Heart right ventricle (tissue), 16 donors: ENCODE data around the gene PIWIL4. TPM values are rescaled to one million over a fixed set of nuclear protein-coding genes. Genes with fewer than 3 reads are reported as not detected.

ENCODE experiments used
- ATAC-seq, 8 donors: fragments of 200-7000 bp; cut with Tn5 transposase; one replicate each; pipeline ENCODE4 v1.9.1; 2020; ENCODE audit warnings: mild to moderate bottlenecking in 8 of 8, moderate library complexity in 8 of 8, moderate number of reproducible peaks in 1 of 8
- DNase-seq, 2 donors: peaks; one replicate each; pipeline ENCODE4 v3.0.0-alpha.2; 2020
- H3K27ac ChIP-seq, 10 donors: fragments of 200-600 bp; sonication (generic) in 2 of 10; one replicate each; pipeline versions ENCODE4 v1.5.0 to v1.8.0; 2020 to 2022; ENCODE audit warnings: mild to moderate bottlenecking in 3 of 10
- H3K27me3 ChIP-seq, 7 donors: fragments of 200-600 bp; one replicate each; pipeline ENCODE4 v1.8.0; 2021 to 2022; ENCODE audit warnings: mild to moderate bottlenecking in 2 of 7
- H3K36me3 ChIP-seq, 9 donors: fragments of 200-600 bp; sonication (generic) in 1 of 9; one replicate each; pipeline versions ENCODE4 v1.5.0 to v1.8.0; 2020 to 2022; ENCODE audit warnings: mild to moderate bottlenecking in 2 of 9
- H3K4me1 ChIP-seq, 9 donors: fragments of 200-600 bp; sonication (generic) in 1 of 9; one replicate each; pipeline versions ENCODE4 v1.5.0 to v1.8.0; 2020 to 2022; ENCODE audit warnings: mild to moderate bottlenecking in 4 of 9
- H3K4me3 ChIP-seq, 10 donors: fragments of 200-600 bp; sonication (generic) in 2 of 10; one replicate each; pipeline versions ENCODE4 v1.5.0 to v1.8.0; 2020 to 2022; ENCODE audit warnings: mild to moderate bottlenecking in 7 of 10, moderate library complexity in 2 of 10
- H3K9me3 ChIP-seq, 11 donors: fragments of 200-600 bp in 10 of 11; sonication (generic) in 2 of 11; one replicate each; pipeline versions ENCODE4 v1.5.0 to v1.8.0; 2013 to 2022; ENCODE audit warnings: mild to moderate bottlenecking in 2 of 11, control low read depth in 1 of 11, moderate library complexity in 1 of 11
- WGBS, 2 donors: extraction: QIAGEN DNeasy Blood & Tissue Kit; methylation state at CpG; one replicate each; pipeline ENCODE4 v1.1.7; 2013; ENCODE audit warnings: inconsistent platforms in 1 of 2; 5-methylcytosine and 5-hydroxymethylcytosine counted together
- intact Hi-C, 10 donors: fragments of 100-400 bp; cut with DNase I; formaldehyde crosslinking; loops; one replicate each; pipeline versions ENCODE4 v1.11.1 to v1.14.2; 2022
- polyA plus RNA-seq, 2 donors: library from polyadenylated mRNA; stranded (reverse); fragments of 200-250 nt; gene quantifications; one replicate each; pipeline ENCODE4 v1.2.3, GENCODE V29; 2013
- total RNA-seq, 10 donors: library from RNA; stranded (reverse); fragmentation: NEBNext Ultra II Directional in 3 of 10; extraction: Animal tissue kit (Norgen Biotek cat#: 25700) in 3 of 10; gene quantifications; one replicate each; pipeline versions ENCODE4 v1.2.1 to v1.2.4, GENCODE V29; 2021 to 2023
- TF ChIP-seq, protein P1 (sequence below), 9 donors: fragments of 200-600 bp; sonication (generic) in 2 of 9; IDR thresholded peaks; one replicate each; pipeline versions ENCODE4 v1.5.0 to v1.8.0; 2021 to 2022; ENCODE audit warnings: antibody characterized with exemption in 9 of 9, mild to moderate bottlenecking in 5 of 9, moderate library complexity in 1 of 9
- donor health status: Arrhythmogenic right ventricular cardiomyopathy.
- donor health status: ischemic (EF 13 %, LVEDD 7.1; RV severe dilation, severe dysfunction).
- donor health status: healthy with polysubstance abuse.
- donor health status: DM: no; HTN: yes; CAD: no.
- donor health status: DM: no; HTN: no; CAD: no.
- donor health status: ischemic (EF 25% LVEDD 6.9; RV normal size, moderate dysfunction).
- donor health status: ischemic (EF 25% LVEDD 5.7; RV mildly dilated, moderate dysfunction).
- donor health status: healthy.
- donor health status: DM: yes; HTN: yes; CAD: no.
- donor health status: Ischemic cardiomyopathy.
- donor health status: ischemic (EF 35%, LVEDD 5.7; RV mildly dilated, moderate dysfunction).
- donor health status: nonischemic (EF 11% LVEDD 7.7; RV severe dilation, severe dysfunction).
- donor health status: DM: yes; HTN: yes; CAD: no.
- donor health status: PGD.
- donor health status: ischemic (EF 29% LVEDD 5.4; RV normal size, mild dysfunction).
- donor health status: nonischemic (EF 23%, LVEDD 6.1; RV moderate dilation, normal function).

The PIWIL4 gene
- total and polyA plus RNA-seq, 12 donors: 0.37 to 2.6 (median 1.3) TPM

GRCh38 chr11:94586546-94586945 is 19.4 kb downstream of the PIWIL4 start:
- H3K27ac ChIP-seq: no peak overlapping the region
- no peak overlapping the region for H3K4me3 ChIP-seq
- DNase-seq (no peak), ATAC-seq (no peak)
- no peaks in the 10 kb centered on the region for H3K27me3 ChIP-seq
- peaks cover 0 to 26% (median 0%) of the 10 kb centered on the region in 9 donors for H3K4me1 ChIP-seq
- TF ChIP-seq, protein P1, sequence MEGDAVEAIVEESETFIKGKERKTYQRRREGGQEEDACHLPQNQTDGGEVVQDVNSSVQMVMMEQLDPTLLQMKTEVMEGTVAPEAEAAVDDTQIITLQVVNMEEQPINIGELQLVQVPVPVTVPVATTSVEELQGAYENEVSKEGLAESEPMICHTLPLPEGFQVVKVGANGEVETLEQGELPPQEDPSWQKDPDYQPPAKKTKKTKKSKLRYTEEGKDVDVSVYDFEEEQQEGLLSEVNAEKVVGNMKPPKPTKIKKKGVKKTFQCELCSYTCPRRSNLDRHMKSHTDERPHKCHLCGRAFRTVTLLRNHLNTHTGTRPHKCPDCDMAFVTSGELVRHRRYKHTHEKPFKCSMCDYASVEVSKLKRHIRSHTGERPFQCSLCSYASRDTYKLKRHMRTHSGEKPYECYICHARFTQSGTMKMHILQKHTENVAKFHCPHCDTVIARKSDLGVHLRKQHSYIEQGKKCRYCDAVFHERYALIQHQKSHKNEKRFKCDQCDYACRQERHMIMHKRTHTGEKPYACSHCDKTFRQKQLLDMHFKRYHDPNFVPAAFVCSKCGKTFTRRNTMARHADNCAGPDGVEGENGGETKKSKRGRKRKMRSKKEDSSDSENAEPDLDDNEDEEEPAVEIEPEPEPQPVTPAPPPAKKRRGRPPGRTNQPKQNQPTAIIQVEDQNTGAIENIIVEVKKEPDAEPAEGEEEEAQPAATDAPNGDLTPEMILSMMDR (IDR thresholded peaks at IDR 0.05): no peak
- H3K36me3 ChIP-seq: peaks cover 0 to 30% (median 0%) of the 10 kb centered on the region in 9 donors
- intact Hi-C loops: no loop called here
- 73 to 75% methylated on average over 5 of the region's 5 CpGs for WGBS, 2 donors
- no peaks in the 10 kb centered on the region for H3K9me3 ChIP-seq

- 76 to 78% methylated on average over 5 of the region's 5 CpGs for WGBS, 2 donors
- H3K36me3 ChIP-seq: peaks cover 0 to 34% (median 0%) of the 10 kb centered on the region in 9 donors
- intact Hi-C loops: no loop called here
- no peak for DNase-seq
- TF ChIP-seq, protein P1 (IDR thresholded peaks at IDR 0.05): no peak
- ATAC-seq: no peak
- no peaks in the 10 kb centered on the region for H3K9me3 ChIP-seq
- H3K4me3 ChIP-seq: no peak overlapping the region
- no peaks in the 10 kb centered on the region for H3K27me3 ChIP-seq
- peaks cover 0 to 23% (median 0%) of the 10 kb centered on the region in 9 donors for H3K4me1 ChIP-seq
- H3K27ac ChIP-seq: no peak overlapping the region
Measured at GRCh38 chr11:94586978-94587377, 19.8 kb downstream of the PIWIL4 start.

DNA sequence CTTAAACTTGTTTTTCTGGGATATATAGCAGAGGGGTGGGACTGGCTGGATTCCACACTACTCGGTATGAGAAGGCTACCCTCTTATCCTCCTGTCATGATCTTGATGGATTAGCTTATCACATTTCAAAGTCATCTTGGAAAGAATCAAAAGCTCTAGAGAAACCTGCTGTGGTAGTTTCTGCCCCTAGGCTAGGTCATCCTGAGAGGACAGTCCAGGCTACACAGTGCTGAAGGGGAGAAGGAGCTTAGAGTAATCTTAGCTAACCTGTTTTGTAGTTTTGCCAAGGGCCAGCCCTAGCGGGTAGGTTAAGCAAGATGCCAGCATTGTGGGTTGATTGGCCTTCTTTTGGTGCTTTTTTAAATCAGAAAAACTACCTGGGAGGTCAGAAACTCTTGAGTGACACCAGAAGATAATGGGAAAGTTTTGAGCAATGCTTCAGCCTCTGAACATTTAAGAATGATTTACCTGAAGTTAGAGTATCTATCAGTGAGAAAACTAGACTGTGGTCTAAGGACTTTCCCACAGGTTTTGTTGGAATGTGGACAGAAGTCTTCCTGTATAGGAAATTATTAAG is 21.3 kb downstream of the PIWIL4 start:
- Histone ChIP-seq H3K27ac (no peak overlapping the region), H3K27me3 (no peaks in the 10 kb centered on the region), H3K4me1 (peaks cover 0 to 18% (median 0%) of the 10 kb centered on the region in 9 donors), H3K36me3 (peaks cover 0 to 34% (median 0%) of the 10 kb centered on the region in 9 donors), H3K9me3 (no peaks in the 10 kb centered on the region), H3K4me3 (no peak overlapping the region)
- DNase-seq (no peak), ATAC-seq (no peak)
- TF ChIP-seq, protein P1 (IDR thresholded peaks at IDR 0.05): no peak
- WGBS, 2 donors: 68 to 71% methylated on average over 2 of the region's 2 CpGs
- intact Hi-C loops: no loop called here

- no peak for ATAC-seq
- TF ChIP-seq, protein P1 (IDR thresholded peaks at IDR 0.05): no peak
- WGBS, 2 donors: 71 to 77% methylated on average over 6 of the region's 6 CpGs
- no peaks in the 10 kb centered on the region for H3K27me3 ChIP-seq
- H3K27ac ChIP-seq: no peak overlapping the region
- DNase-seq: no peak
- intact Hi-C loops: no loop called here
- peaks cover 0 to 43% (median 0%) of the 10 kb centered on the region in 9 donors for H3K36me3 ChIP-seq
- no peaks in the 10 kb centered on the region for H3K4me1 ChIP-seq
- H3K4me3 ChIP-seq: no peak overlapping the region
- no peaks in the 10 kb centered on the region for H3K9me3 ChIP-seq
Measured at GRCh38 chr11:94590352-94591041, 23.3 kb downstream of the PIWIL4 start.
